PC-3 (cell line): ENCODE data around the gene HEATR9. TPM values are rescaled to one million over a fixed set of nuclear protein-coding genes. Genes with fewer than 3 reads are reported as not detected.
A peak's percentile ranks its signal among the peaks of the same experiment; 100 is the strongest.
"Not testable (repeated sequence)": the region's sequence is repeated elsewhere in the genome, so short reads cannot be mapped to it uniquely, and the experiment has no call there.

ENCODE experiments used
- ATAC-seq: fragments of 200-7000 bp; cut with Tn5 transposase; 2 replicates; pipeline ENCODE4 v1.9.1; 2020; ENCODE audit warnings: mild to moderate bottlenecking, moderate library complexity
- BruUV-seq: library from RNA; stranded (reverse); fragments of 400-500 nt; replicated peaks from 2 replicates; lab custom pipeline; 2021; lab: Mats Ljungman, UMichigan
- CTCF ChIA-PET: fragments of 300-600 bp; sonication (Branson Sonifier 250); formaldehyde crosslinking; loops from one replicate; lab custom pipeline; 2022; ENCODE audit warnings: antibody characterized with exemption; lab: Charles Lee
- POLR2A ChIA-PET: fragments of 300-600 bp; sonication (Branson Sonifier 250); formaldehyde crosslinking; loops from one replicate; lab custom pipeline; 2022; ENCODE audit warnings: antibody characterized with exemption; ENCODE audit not compliant: unreplicated experiment; lab: Charles Lee
- DNase-seq: peaks from one replicate; pipeline ENCODE4 v3.0.0-alpha.2; 2015
- H2AFZ ChIP-seq: fragments of 300-600 bp; sonication (generic); 2 replicates; pipeline ENCODE4 v1.6.0; 2016; ENCODE audit warnings: antibody characterized with exemption, low read length
- H3F3A ChIP-seq: fragments of 300-600 bp; sonication (generic); one replicate; pipeline ENCODE4 v1.6.0; 2017; ENCODE audit warnings: antibody characterized with exemption, low read length, control low read depth, mild to moderate bottlenecking; ENCODE audit not compliant: unreplicated experiment
- H3K27ac ChIP-seq: fragments of 300-600 bp; sonication (generic); 2 replicates; pipeline ENCODE4 v1.5.1; 2016; ENCODE audit warnings: mild to moderate bottlenecking, low read length
- H3K27me3 ChIP-seq: fragments of 300-600 bp; sonication (generic); 2 replicates; pipeline ENCODE4 v1.6.1; 2016; ENCODE audit warnings: low read length, mixed read lengths
- H3K36me3 ChIP-seq: fragments of 300-600 bp; sonication (generic); 2 replicates; pipeline ENCODE4 v1.6.1; 2016; ENCODE audit warnings: low read depth, mixed run types, low read length, mixed read lengths
- H3K4me1 ChIP-seq: fragments of 300-600 bp; sonication (generic); 2 replicates; pipeline ENCODE4 v1.5.1; 2016; ENCODE audit warnings: low read length; ENCODE audit not compliant: insufficient read depth
- H3K4me2 ChIP-seq: fragments of 300-600 bp; sonication (generic); 2 replicates; pipeline ENCODE4 v1.6.0; 2016; ENCODE audit warnings: low read length
- H3K4me3 ChIP-seq: fragments of 300-600 bp; sonication (generic); 2 replicates; pipeline ENCODE4 v1.5.1; 2016; ENCODE audit warnings: mild to moderate bottlenecking, low read length, mixed read lengths
- H3K79me2 ChIP-seq: fragments of 300-600 bp; sonication (generic); 2 replicates; pipeline ENCODE4 v1.6.1; 2017; ENCODE audit warnings: low read length, mixed read lengths
- H3K9ac ChIP-seq: fragments of 300-600 bp; sonication (generic); 2 replicates; pipeline ENCODE4 v1.6.0; 2016; ENCODE audit warnings: mild to moderate bottlenecking, low read length
- H3K9me2 ChIP-seq: fragments of 300-600 bp; sonication (generic); replicated peaks from 2 replicates; pipeline ENCODE4 v1.6.1; 2016; ENCODE audit warnings: mixed run types, low read length, mixed read lengths
- H3K9me3 ChIP-seq: fragments of 300-600 bp; sonication (generic); 2 replicates; pipeline ENCODE4 v1.6.1; 2016; ENCODE audit warnings: low read length, mixed read lengths
- H4K20me1 ChIP-seq: fragments of 300-600 bp; sonication (generic); 2 replicates; pipeline ENCODE4 v1.6.1; 2016; ENCODE audit warnings: low read length, mixed read lengths
- CTCF ChIP-seq: fragments of 300-600 bp; sonication (generic); conservative IDR thresholded peaks from 2 replicates; pipeline ENCODE4 v1.5.1; 2017; ENCODE audit warnings: antibody characterized with exemption, low read depth, mild to moderate bottlenecking, low read length
- EZH2 ChIP-seq: fragments of 300-600 bp; sonication (generic); IDR thresholded peaks from one replicate; pipeline ENCODE4 v1.6.1; 2017; ENCODE audit warnings: antibody characterized with exemption, mild to moderate bottlenecking, low read length; ENCODE audit not compliant: unreplicated experiment
- EZH2phosphoT487 ChIP-seq: fragments of 300-600 bp; sonication (generic); IDR thresholded peaks from 2 replicates; pipeline ENCODE4 v1.6.1; 2018; ENCODE audit warnings: mild to moderate bottlenecking, antibody characterized with exemption, low read length, borderline replicate concordance
- intact Hi-C: fragments of 100-400 bp; cut with micrococcal nuclease; formaldehyde crosslinking; loops from 2 replicates; pipeline ENCODE4 v1.9.0; 2023
- total RNA-seq: library from RNA; depleted of rRNA; stranded (reverse); fragments of >200 nt; gene quantifications from 2 replicates; pipeline ENCODE4 v1.2.3, GENCODE V29; 2014

The HEATR9 gene
- total RNA-seq, 1 experiment from 2014 or later: not detected

DNA sequence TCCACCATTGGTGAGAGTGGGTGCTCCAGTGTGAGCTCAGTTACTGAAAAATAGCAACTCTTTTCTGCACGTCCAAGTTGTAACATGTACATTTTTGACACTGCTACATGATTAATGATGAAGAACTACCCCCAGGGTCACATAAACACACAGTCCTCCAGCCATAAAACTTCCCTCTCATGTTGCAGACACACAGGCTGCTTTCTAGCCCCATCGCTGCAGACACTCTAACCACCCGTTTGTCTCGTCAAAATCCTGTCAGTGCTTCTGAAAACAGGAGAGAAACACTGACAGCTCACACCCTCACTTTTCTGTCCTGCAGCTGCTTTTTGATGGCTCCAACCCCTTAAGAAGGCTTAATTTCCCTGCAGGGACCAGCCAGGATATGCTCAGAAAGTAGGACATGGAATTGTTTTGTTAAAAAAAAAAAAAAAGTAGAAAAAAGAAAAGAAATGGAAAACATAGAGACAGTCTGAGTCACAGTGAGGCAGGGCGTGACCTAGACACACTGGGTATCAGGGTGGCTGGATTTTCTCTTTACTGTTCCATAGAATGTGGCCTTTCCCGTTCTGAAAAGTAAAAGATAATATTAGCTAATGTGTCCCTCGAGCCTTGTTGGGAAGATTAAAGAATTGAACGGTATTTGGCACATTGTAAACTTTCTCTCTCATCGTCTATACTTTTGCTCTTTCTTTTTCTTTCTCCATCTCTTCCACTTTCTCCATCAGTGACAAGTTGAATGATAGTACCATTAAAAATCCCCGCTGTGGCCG is 32.2 kb upstream of the HEATR9 start:
- ChIA-PET CTCF (no interaction called here), POLR2A (interaction anchor here (0.7 kb wide), 1 partner anchor 139 kb away, joined by 5 read pairs; no protein-coding TSS in a partner anchor)
- intact Hi-C loops: no loop called here
- no peak overlapping the region for H3K27ac ChIP-seq
- BruUV-seq: no TSS peak
- H3K36me3 ChIP-seq: no peaks in the 10 kb centered on the region
- no peaks in the 10 kb centered on the region for H3K27me3 ChIP-seq
- no peak for TF ChIP-seq EZH2
- no peaks in the 10 kb centered on the region for H3K9me3 ChIP-seq
- H3K4me3 ChIP-seq: no peak overlapping the region
- H3K4me1 ChIP-seq: no peaks in the 10 kb centered on the region
- no peaks in the 10 kb centered on the region for H4K20me1 ChIP-seq
- no peak overlapping the region for H2AFZ ChIP-seq
- no peak overlapping the region for H3K9ac ChIP-seq
- no peaks in the 10 kb centered on the region for H3F3A ChIP-seq
- DNase-seq (no peak), ATAC-seq (no peak)
- H3K4me2 ChIP-seq: no peak overlapping the region
- H3K9me2 ChIP-seq: no peaks in the 10 kb centered on the region
- no peaks in the 10 kb centered on the region for H3K79me2 ChIP-seq

- no peaks in the 10 kb centered on the region for H3K9me3 ChIP-seq
- DNase-seq (no peak), ATAC-seq (no peak)
- no peak overlapping the region for H3K9ac ChIP-seq
- ChIA-PET CTCF (no interaction called here), POLR2A (interaction anchor here (0.7 kb wide), 1 partner anchor 139 kb away, joined by 5 read pairs; no protein-coding TSS in a partner anchor)
- no peaks in the 10 kb centered on the region for H4K20me1 ChIP-seq
- H3F3A ChIP-seq: no peaks in the 10 kb centered on the region
- no peaks in the 10 kb centered on the region for H3K27me3 ChIP-seq
- H3K4me2 ChIP-seq: no peak overlapping the region
- no peaks in the 10 kb centered on the region for H3K4me1 ChIP-seq
- H3K79me2 ChIP-seq: no peaks in the 10 kb centered on the region
- intact Hi-C loops: no loop called here
- H3K4me3 ChIP-seq: no peak overlapping the region
- H3K36me3 ChIP-seq: no peaks in the 10 kb centered on the region
- H2AFZ ChIP-seq: no peak overlapping the region
- TF ChIP-seq CTCF (no peak), EZH2 (no peak)
- H3K27ac ChIP-seq: no peak overlapping the region
- BruUV-seq: no TSS peak
- no peaks in the 10 kb centered on the region for H3K9me2 ChIP-seq
Observed at GRCh38 chr17:35900280-35900679, 31.6 kb upstream of the HEATR9 start.

DNA sequence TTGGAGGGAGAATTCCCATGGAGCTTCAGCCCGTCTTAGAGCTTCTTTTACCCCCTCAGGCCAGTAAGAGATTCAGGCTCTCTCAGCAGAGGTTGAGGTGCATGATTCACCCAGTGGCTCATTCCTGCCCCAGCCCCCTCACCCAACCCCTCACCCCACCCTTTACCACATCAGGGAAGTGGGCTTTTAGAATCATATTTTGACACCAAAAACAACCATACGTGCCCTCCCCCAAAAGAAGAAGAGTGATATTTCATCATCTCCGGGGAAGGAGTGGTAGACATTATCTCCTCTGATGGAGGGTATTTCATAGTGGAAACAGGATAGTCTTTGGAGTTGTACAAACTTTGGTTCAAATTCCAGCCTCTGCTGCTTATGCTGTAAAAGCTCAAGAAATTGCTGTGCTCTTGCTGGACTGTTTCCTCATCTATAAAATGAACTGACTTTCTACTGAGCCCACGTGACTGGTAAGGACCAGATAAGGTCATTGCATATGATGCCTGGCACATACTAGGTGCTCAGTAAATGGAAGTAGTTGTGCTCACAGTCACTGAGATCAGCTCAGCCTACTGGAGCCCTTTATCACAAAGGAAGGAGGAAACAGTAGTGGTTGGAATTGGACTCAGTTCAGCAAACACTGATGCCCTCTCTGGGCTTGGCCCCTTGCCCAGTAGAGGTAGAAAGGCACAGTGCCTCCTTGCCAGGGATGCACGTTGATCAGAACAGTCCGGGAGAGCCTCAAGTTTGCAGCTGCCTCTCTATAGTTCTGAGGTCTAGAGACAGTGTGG is 29.8 kb upstream of the HEATR9 start:
- DNase-seq: peak; percentile 34
- ChIA-PET POLR2A (no interaction called here), CTCF (no interaction called here)
- Histone ChIP-seq H3F3A (no peaks in the 10 kb centered on the region), H3K27ac (no peak overlapping the region), H3K79me2 (no peaks in the 10 kb centered on the region), H3K4me1 (no peaks in the 10 kb centered on the region), H3K27me3 (no peaks in the 10 kb centered on the region), H3K9me2 (no peaks in the 10 kb centered on the region), H3K9ac (no peak overlapping the region), H2AFZ (no peak overlapping the region), H3K4me3 (no peak overlapping the region), H4K20me1 (no peaks in the 10 kb centered on the region), H3K4me2 (no peak overlapping the region), H3K9me3 (no peaks in the 10 kb centered on the region), H3K36me3 (no peaks in the 10 kb centered on the region)
- BruUV-seq: no TSS peak
- no peak; the same call in 1 of the 2 replicates for ATAC-seq
- TF ChIP-seq EZH2 (no peak), CTCF (no peak), EZH2phosphoT487 (no peak)
- intact Hi-C loops: no loop called here

GRCh38 chr17:35897772-35898171 is 29.1 kb upstream of the HEATR9 start:
- DNase-seq, H2AFZ ChIP-seq, intact Hi-C loops, H4K20me1 ChIP-seq, H3K4me3 ChIP-seq, POLR2A ChIA-PET, H3F3A ChIP-seq, H3K4me2 ChIP-seq, H3K36me3 ChIP-seq, BruUV-seq, CTCF ChIA-PET, H3K4me1 ChIP-seq, H3K9me3 ChIP-seq, H3K9ac ChIP-seq, ATAC-seq, H3K27me3 ChIP-seq, H3K27ac ChIP-seq, H3K9me2 ChIP-seq, H3K79me2 ChIP-seq: not testable (repeated sequence)
